ENCODE results near the gene ODF2. TPM values are rescaled to one million over a fixed set of nuclear protein-coding genes. Genes with fewer than 3 reads are reported as not detected.

Gene ODF2
- total RNA-seq, 1 experiment from 2014 or later: 80.6 TPM

GRCh38 chr9:128550226-128550625, 94.4 kb downstream of the ODF2 start:
- TF ChIP-seq EZH2 (IDR thresholded peaks at IDR 0.05; ENCODE audit: borderline replicate concordance, low read depth, low read length, poor library complexity, severe bottlenecking) (no peak), CTCF (conservative IDR thresholded peaks at IDR 0.05; ENCODE audit: low read depth, low read length) (no peak)
- Histone ChIP-seq H3K27ac (ENCODE audit: low read depth, low read length, poor library complexity, severe bottlenecking) (peak overlapping the region; percentile 22), H3K36me3 (ENCODE audit: insufficient read depth, low read length, poor library complexity, severe bottlenecking) (no peaks in the 10 kb centered on the region), H3K9me3 (ENCODE audit: low read depth, low read length, poor library complexity, severe bottlenecking) (no peaks in the 10 kb centered on the region), H3K27me3 (replicated peaks; ENCODE audit: insufficient read depth, low read depth, low read length, poor library complexity) (no peaks in the 10 kb centered on the region), H3K4me1 (ENCODE audit: insufficient read depth, low read length, poor library complexity, severe bottlenecking) (peaks cover 35% of the 10 kb centered on the region), H3K4me3 (ENCODE audit: low read depth, low read length, poor library complexity, severe bottlenecking) (no peak overlapping the region)
- DNase-seq (ENCODE audit: low spot score): no peak
- CTCF ChIA-PET: no interaction called here
- POLR2A ChIA-PET (ENCODE audit: low non-redundant PET): no interaction called here
- no TSS peak for BruUV-seq (replicated peaks)
- intact Hi-C loops (cut with micrococcal nuclease; ENCODE audit: unreplicated experiment): loop anchor here (5.0 kb wide), 1 partner anchor 137 kb away; the partner anchor contains the start of gene SET

Other genes with a start within 250 kb of the ODF2 start
- gene GOLGA2, start 180.0 kb upstream of the ODF2 start, total RNA-seq (2021): 87.0 and 105 TPM in 2 replicates
- gene SWI5, start 179.7 kb upstream of the ODF2 start, total RNA-seq (2021): 19.0 and 24.2 TPM in 2 replicates
- gene TRUB2, start 133.6 kb upstream of the ODF2 start, total RNA-seq (2021): 47.8 and 57.4 TPM in 2 replicates
- 58.2 and 62.8 TPM in 2 replicates for gene COQ4, start 133.2 kb upstream of the ODF2 start, total RNA-seq (2021)
- gene SLC27A4, start 115.5 kb upstream of the ODF2 start, total RNA-seq (2021): 35.4 and 39.1 TPM in 2 replicates
- 67.0 and 84.8 TPM in 2 replicates for gene URM1, start 84.6 kb upstream of the ODF2 start, total RNA-seq (2021)
- 10.1 and 14.7 TPM in 2 replicates for gene CERCAM, start 35.1 kb upstream of the ODF2 start, total RNA-seq (2021)
- 52.1 and 52.3 TPM in 2 replicates for gene GLE1, start 48.7 kb downstream of the ODF2 start, total RNA-seq (2021)
- 239 and 262 TPM in 2 replicates for gene SPTAN1, start 96.6 kb downstream of the ODF2 start, total RNA-seq (2021)
- 135 TPM in 2 replicates for gene DYNC2I2, start 200.8 kb downstream of the ODF2 start, total RNA-seq (2021)
- 942 and 1,009 TPM in 2 replicates for gene SET, start 233.2 kb downstream of the ODF2 start, total RNA-seq (2021)
- 12.3 and 21.5 TPM in 2 replicates for gene PKN3, start 246.5 kb downstream of the ODF2 start, total RNA-seq (2021)